GM19238 (cell line): ENCODE measurements around the gene NAA60.
"Not testable (repeated sequence)": the region's sequence is repeated elsewhere in the genome, so short reads cannot be mapped to it uniquely, and the experiment has no call there.

Source experiments
- DNase-seq: peaks from one replicate; pipeline ENCODE4 v3.0.0; 2011; ENCODE audit warnings: low spot score; ENCODE audit not compliant: insufficient read length

The NAA60 gene

DNA sequence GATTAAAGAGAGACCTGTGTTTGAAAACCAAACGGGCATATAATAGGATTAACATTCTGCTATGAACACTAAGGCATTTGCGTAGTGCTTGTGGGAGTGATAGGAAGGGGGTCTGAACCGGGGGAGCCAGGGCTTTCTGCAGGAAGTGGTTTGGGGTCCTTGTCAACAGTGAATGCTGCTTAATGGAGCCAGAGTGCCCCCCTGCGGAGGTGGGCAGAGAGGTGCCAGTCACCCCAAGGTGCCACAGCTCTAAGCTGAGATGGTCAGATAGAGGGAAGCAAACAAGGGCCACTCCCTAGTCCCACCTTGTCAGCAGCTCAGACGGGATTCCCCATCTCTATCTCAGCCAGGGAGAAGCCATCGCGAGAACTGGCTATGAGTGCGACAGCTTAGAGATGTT is 17.7 kb downstream of the NAA60 start:
- DNase-seq, result no peak

DNA sequence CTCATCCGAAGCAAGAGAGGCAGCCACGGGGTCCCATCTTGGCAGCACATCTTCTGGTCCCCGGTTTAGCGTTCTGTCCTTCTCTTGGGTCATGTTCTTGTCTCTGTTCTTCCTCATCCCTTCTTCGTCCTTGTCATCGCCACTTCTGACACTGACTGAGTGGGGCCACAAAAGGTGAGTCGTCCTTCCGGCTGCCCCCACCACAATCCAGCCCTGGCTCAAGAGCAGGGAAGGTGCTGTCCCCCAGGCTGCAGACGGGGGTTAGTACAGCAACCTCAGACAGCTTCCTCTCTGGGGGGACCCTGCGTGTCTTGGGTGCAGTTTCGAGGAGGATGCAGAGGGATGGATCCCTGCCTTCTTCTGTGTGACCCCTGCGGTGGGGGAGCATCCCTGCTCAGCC is 21.8 kb downstream of the NAA60 start:
- DNase-seq, result no peak

DNA sequence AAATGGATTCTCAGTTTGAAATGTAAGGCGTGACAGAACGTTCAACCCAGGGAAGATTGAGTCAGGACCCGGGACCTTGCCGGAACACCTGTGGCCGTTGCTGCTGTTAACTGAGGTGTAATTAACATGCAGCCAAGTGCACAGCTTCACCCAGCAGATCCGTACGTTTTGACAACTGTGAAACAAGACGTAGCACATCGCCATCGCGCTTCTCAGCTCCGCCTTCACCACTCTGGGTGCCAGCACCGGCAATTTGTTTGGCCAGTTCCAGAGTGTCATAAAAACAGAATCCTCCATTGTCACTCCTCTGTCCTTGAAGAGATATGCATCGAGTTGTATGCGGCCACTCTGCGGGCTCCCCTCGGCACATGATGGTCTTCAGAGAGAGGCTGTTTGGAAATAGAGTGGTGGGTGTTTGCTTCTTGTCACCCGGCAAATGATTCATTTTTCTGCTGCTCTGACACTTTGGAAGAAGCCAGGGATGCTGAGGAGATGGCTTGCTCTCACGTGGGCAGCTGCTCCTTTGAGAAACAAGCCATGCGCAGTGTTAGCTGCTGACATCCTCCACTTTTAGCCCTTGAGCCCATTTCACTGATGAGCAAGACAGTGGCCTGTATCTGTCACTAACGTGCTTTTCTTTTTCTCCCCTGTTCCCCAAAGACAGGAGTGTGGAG is 22.6 kb downstream of the NAA60 start:
- no peak for DNase-seq

DNA sequence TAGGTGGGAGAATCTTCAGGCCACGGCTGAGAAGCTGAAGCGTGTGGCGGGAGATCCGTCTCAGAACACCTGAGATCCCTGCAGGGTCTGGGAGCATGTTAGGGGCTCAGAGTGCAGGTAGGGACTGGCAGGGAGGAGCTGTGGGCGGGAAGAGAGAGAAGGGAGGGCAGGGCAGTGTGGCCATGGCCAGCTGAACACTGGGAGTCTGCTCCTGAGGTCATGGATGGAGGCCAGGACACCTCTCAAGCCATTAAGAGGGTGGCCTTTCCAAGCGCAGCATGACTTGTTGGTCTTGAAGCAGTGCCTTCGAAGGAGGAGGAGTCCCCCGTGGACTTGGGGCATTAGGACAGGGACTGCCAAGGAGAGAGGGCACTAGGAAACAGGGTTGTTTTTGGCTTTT is 23.7 kb downstream of the NAA60 start:
- DNase-seq, result no peak

DNA sequence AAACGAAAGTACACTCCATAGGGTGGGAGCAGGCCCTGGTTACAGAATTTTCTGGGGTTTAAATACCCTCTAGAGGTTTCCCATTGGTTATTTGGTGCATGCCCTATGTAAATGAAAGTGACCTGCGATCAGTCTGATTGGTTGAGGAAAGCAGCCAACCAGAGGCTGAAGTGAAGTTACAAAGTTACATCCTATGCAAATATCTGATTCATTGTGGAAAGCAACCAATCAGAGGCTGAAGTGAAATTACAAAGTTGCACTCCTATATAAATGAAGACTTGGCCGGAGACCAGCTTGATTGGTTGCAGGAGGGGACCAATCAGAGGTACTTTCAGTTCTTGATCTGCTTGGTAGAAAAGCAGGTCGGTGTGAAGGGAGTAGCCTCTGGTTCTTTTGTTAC is 24.4 kb downstream of the NAA60 start:
- DNase-seq, result no peak

DNA sequence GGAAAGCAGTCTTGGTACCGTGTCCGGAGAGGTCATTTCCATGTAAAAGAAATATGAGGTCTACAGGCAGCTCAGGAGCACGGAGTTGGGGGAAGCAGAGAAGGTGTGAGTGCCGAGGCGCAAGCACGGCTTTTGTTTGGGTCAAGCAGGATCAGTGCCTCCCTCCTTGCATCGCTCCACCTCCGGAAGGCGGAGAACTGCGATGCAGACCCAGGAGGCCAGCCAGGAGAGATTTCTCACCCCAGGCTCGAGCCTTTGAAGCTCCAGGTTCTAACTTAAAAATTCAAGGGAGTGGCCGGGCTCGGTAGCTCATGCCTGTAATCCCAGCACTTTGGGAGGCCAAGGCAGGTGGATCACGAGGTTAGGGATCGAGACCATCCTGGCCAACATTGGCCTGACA is 25.0 kb downstream of the NAA60 start:
- no peak for DNase-seq

- DNase-seq, result no peak
These were observed 26.3 kb downstream of the NAA60 start for GRCh38 chr16:3469736-3470135.

DNA sequence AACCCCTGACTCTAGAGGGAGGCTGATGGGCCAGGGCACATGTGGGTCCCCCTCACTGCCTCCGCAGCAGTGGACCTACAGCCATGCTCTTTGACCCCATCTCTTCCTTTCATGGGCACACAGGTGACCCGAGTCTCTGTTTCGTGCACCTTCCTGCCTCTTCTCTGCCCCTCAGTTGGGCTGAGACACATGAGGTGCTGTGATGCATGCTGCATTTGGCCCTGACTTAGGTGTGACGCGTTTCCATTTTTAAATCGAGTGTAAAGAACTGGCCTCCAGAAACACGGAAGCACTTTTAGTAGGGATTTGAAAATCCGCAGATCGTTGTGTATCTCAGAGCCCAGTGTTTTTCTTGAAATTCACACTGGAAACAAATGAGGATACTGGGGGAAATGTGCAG is 27.2 kb downstream of the NAA60 start:
- DNase-seq, result no peak

DNA sequence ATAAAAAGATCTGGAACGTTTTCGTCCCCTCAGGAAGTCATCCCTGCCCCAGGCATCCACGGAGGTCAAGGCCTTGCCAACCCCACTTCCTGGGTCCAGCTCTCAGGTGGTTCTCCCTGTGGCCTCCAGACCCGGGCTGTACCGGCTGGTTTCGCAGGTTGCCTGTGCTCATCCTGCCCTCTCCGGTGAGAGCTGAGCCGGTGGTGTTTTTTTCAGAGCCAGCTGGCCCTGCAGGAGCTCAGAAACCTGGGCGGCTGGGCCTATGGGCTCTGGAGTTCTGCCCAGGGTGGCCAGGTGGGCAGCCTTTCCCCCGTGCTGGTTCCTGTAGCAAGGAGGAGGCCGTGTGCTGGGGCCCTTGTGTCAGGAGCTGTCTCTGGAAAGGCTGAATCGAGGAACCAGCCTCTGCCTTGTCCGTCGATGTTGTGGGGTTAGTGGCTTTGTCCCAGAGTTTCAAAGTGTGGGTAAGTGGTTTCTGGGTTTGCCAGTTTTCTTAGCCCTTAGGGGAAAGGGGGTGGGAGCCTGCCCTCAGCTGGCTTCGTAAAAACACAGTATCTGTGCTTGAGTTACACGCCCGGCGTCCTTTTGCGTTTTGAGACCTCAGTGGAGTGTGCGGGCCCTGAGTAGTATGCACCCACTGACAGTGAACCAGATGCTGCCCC is 28.2 kb downstream of the NAA60 start:
- no peak for DNase-seq

GRCh38 chr16:3472878-3473595 is 29.6 kb downstream of the NAA60 start:
- no peak for DNase-seq

DNA sequence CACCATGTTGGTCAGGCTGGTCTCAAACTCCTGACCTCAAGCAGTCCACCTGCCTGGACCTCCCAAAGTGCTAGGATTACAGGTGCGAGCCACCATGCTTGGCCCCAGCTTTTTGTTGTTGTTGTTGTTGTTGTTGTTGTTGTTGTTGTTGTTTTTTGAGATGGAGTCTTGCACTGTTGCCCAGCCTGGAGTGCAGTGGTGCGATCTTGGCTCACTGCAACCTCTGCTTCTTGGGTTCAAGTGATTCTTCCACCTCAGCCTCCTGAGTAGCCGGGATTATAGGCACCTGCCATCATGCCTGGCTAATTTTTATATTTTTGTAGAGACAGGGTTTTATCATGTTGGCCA is 30.1 kb downstream of the NAA60 start:
- DNase-seq, result not testable (repeated sequence)

- DNase-seq, result no peak
These were observed 30.8 kb downstream of the NAA60 start for GRCh38 chr16:3474136-3474779.

GRCh38 chr16:3474870-3475269 is 31.4 kb downstream of the NAA60 start:
- DNase-seq, result not testable (repeated sequence)

- no peak for DNase-seq
These were observed 32.3 kb downstream of the NAA60 start for GRCh38 chr16:3475604-3476375.

GRCh38 chr16:3476409-3476808 is 32.9 kb downstream of the NAA60 start:
- no peak for DNase-seq

GRCh38 chr16:3478242-3478925 is 34.9 kb downstream of the NAA60 start:
- no peak for DNase-seq

DNA sequence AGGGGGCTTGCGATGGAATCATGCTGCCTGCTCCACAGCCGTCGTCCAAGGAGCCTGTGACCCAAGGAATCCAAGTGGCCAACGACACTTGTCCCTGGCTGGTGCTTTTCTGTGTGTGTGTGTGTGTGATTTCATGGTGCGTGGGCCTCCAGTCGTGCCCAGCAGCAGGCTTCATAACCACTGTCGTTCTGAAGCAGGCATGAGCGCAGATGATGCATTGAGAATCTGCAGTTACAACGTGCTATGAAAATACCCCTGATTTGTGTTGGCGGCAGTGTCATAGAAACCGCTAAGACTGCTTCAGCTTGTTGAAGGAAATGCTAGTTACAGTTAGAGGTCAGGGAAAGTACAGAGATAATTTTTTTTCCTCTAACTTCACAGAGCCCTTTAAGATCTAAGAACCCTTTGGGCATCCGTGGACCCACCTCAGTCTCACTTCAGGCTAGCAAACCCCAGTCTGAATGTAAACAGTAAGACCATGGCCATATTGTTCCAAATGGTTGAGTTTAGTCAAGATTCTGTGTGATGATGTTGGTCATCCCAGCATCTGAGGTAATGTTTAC is 36.3 kb downstream of the NAA60 start:
- DNase-seq, result no peak

- DNase-seq, result no peak
These were observed 37.6 kb downstream of the NAA60 start for GRCh38 chr16:3480901-3481695.

GRCh38 chr16:3481696-3482658 is 38.5 kb downstream of the NAA60 start:
- no peak for DNase-seq
